NT2/D1 (cell line): ENCODE data around the gene HACD2.

ENCODE experiments used
- YY1 ChIP-seq: IDR thresholded peaks from 2 replicates; pipeline ENCODE4 v1.6.1; 2011; ENCODE audit not compliant: insufficient read length, insufficient read depth
- ZNF274 ChIP-seq: IDR thresholded peaks from 2 replicates; pipeline ENCODE4 v1.6.1; 2011; ENCODE audit warnings: mild to moderate bottlenecking, low read depth, low read length

GRCh38 chr3:123571264-123571972 lies 13.4 kb downstream of the HACD2 start:
- TF ChIP-seq ZNF274 (no peak), YY1 (no peak)
